ES-I3 (cell line): ENCODE data around the gene STK39.
"Not testable (repeated sequence)": the region's sequence is repeated elsewhere in the genome, so short reads cannot be mapped to it uniquely, and the experiment has no call there.

Experiments used
- H3K36me3 ChIP-seq: 2 replicates; pipeline ENCODE4 v1.6.1; 2013; ENCODE audit warnings: mild to moderate bottlenecking, low read length, control low read depth, moderate library complexity; ENCODE audit not compliant: insufficient read depth
- H3K4me1 ChIP-seq: 2 replicates; pipeline ENCODE4 v1.6.1; 2013; ENCODE audit warnings: mild to moderate bottlenecking, control low read depth, low read length; ENCODE audit not compliant: insufficient read depth
- H3K9ac ChIP-seq: 2 replicates; pipeline ENCODE4 v1.6.1; 2013; ENCODE audit warnings: low read depth, mild to moderate bottlenecking, low read length, moderate library complexity
- H3K9me3 ChIP-seq: 2 replicates; pipeline ENCODE4 v1.6.1; 2013; ENCODE audit warnings: mild to moderate bottlenecking, low read length, moderate library complexity; ENCODE audit not compliant: control insufficient read depth, insufficient read depth

The STK39 gene

DNA sequence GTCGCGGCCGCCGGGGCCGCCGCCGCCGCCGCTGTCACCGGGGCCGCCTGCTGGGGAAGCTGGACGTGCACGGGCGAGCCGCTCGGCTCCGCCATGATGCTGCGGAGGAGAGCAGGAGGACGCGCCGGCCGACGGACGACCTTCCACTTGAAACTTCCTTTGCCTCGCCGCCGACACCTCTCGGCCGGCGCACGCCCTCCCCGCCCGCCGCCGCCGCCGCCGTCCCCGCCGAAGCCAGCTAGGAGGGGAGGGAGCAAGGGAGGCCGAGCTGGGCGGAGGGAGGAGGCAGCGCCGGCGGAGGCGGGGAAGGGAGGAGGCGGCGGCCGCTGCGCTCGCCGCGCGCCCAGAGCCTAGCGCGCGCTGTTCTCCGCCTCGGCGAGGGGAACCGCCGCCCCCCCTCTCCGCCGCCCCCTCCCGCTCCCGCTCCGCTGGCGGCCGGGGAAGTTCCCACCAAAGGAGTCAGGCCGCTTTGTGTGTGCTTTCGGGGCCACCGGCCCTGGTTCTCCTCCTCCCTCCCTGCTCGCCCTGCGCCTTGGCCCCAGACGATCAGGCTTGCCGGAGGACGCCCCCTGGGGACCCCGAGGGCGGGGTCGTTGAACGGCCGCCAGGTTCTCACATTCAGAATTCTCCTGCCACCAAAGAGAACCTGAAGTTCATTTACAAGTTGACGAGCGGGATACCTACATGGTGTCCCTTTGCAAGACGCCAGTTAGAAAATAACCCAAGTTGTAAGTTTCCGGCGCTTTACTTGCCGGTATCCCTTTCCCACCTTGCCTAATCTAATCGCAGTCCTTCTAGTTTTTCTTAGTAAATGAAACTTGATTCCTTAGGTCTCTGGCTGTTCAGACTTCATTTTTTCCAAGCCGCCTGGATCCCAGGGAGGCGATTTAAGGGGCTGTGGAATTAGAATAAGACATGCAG lies at the start of gene STK39:
Gene STK39, minus strand, starts transcription at position 255 of the 921 bp plus-strand sequence. Its CDS starts 160 bp downstream, at position 95.
- H3K9me3 ChIP-seq: no peaks in the 10 kb centered on the region
- H3K4me1 ChIP-seq: peaks cover 8% of the 10 kb centered on the region; the same call in 1 of the 2 replicates
- peak within 1 kb of the TSS; percentile 80 for H3K9ac ChIP-seq
- H3K36me3 ChIP-seq: no peaks in the 10 kb centered on the region

- H3K36me3 ChIP-seq: no peaks in the 10 kb centered on the region
- no peak overlapping the region for H3K9ac ChIP-seq
- no peaks in the 10 kb centered on the region for H3K9me3 ChIP-seq
- no peaks in the 10 kb centered on the region for H3K4me1 ChIP-seq
Observed at GRCh38 chr2:168295051-168295450, 47.7 kb upstream of the STK39 start.

DNA sequence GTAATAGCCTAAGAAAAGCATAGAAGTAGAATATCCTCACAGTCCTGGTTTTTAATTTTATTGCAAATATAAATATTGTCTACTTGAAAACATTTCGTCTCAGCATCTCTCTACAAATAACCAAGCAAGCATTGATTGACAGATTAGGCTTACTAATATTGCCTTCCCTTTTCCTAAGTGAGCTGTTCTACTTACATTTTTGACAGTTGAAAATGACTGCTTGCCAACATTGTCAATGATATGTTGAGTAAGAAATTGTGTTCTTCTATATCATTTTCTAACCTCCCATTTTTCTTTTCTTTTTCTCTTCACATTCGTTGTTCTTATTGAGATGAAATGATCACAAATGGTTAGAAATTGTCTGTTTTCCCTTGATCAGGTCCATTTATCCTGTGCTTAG lies 47.0 kb upstream of the STK39 start:
- Histone ChIP-seq H3K9ac (no peak overlapping the region), H3K9me3 (no peaks in the 10 kb centered on the region)

GRCh38 chr2:168293766-168294165 lies 46.4 kb upstream of the STK39 start:
- no peak overlapping the region for H3K9ac ChIP-seq
- H3K4me1 ChIP-seq: no peaks in the 10 kb centered on the region
- H3K36me3 ChIP-seq: no peaks in the 10 kb centered on the region
- H3K9me3 ChIP-seq: no peaks in the 10 kb centered on the region

More for the DNA sequence above, 47.0 kb upstream of the STK39 start:
- Histone ChIP-seq H3K4me1 (no peaks in the 10 kb centered on the region), H3K36me3 (no peaks in the 10 kb centered on the region)

DNA sequence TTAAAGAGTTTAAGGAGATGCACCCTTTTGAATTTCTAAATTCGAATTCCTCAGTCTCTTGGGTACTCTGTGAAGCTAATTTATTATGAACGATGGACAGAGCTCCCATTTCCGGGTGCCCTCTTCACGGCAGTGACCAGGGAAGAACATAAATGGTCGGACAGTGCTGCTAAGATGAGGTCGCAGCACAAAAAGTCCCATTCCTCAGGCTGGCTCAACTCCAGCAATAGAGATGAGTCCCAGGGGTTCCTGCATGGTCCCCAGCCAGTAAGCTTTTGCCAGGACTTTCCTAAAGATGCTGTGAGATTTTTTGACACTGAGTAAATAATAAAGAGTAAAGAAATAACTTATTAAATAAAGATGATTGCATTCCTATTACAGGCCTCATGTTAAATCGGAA lies 43.0 kb upstream of the STK39 start:
- Histone ChIP-seq H3K4me1 (no peaks in the 10 kb centered on the region), H3K9ac (no peak overlapping the region), H3K9me3 (no peaks in the 10 kb centered on the region), H3K36me3 (no peaks in the 10 kb centered on the region)

DNA sequence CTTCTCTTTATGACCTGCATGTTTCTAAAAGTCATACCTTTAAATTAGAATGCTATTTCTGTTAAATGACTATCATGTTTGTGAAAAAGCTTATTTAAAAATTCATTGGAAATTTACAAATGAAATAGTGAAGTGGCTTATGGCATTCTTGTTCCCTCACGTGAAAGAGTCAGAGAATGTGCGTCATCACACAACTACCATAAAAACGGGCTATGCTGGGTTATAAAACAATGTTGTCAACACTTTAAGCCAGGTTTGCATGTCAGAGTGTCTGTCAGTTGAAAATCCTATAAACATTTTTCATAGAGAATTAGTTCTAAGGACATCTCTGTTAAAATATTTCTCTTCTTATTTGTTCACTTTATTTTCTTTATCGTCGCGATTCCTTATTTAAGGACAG lies 42.5 kb upstream of the STK39 start:
- no peaks in the 10 kb centered on the region for H3K36me3 ChIP-seq
- H3K9me3 ChIP-seq: no peaks in the 10 kb centered on the region
- no peaks in the 10 kb centered on the region for H3K4me1 ChIP-seq
- H3K9ac ChIP-seq: no peak overlapping the region

- Histone ChIP-seq H3K9ac (no peak overlapping the region), H3K36me3 (no peaks in the 10 kb centered on the region), H3K4me1 (no peaks in the 10 kb centered on the region), H3K9me3 (no peaks in the 10 kb centered on the region)
Observed at GRCh38 chr2:168286535-168286934, 39.1 kb upstream of the STK39 start.

GRCh38 chr2:168278424-168278888 lies 31.1 kb upstream of the STK39 start:
- Histone ChIP-seq H3K4me1 (no peaks in the 10 kb centered on the region), H3K9ac (no peak overlapping the region), H3K9me3 (no peaks in the 10 kb centered on the region), H3K36me3 (no peaks in the 10 kb centered on the region)

DNA sequence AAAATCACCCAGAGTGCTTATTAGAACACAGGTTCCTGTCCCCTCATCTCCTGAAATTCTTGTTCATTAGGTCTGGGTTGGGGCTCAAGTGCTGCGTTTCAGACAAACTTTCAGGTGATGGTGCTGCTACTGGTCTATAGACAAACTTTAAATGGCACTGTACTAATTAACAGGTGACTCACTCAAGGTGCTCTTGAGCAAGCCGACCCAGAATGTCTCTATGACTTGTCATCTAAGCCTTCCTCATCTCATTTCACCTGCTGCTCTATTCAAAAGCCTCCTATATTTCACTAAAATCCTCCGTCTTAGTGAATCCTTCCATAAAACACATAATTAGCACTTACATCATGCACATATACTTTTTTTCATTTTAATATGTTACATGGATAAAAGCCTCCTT lies 29.9 kb upstream of the STK39 start:
- no peaks in the 10 kb centered on the region for H3K36me3 ChIP-seq

DNA sequence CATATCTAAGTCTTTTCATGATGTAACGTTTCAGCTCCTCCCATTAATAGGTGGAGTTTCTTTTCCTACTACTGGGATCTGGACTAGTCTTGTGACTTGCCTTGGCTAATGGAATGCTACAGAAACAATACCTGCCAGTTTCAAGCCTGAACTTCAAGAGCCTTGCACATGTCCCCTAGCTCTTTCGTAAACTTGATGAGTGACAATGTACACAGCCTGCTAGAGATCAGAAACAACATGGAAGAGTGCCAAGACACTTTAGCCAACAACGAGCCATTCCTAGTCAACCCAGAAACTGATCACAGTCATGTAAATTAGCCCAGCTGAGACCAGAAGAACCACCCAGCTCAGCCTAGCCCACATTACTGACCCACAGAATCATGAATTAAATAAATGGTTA lies 24.8 kb upstream of the STK39 start:
- Histone ChIP-seq H3K4me1 (no peaks in the 10 kb centered on the region), H3K9ac (no peak overlapping the region), H3K36me3 (no peaks in the 10 kb centered on the region), H3K9me3 (no peaks in the 10 kb centered on the region)

More for the DNA sequence above, 29.9 kb upstream of the STK39 start:
- Histone ChIP-seq H3K9me3 (no peaks in the 10 kb centered on the region), H3K9ac (no peak overlapping the region), H3K4me1 (no peaks in the 10 kb centered on the region)

DNA sequence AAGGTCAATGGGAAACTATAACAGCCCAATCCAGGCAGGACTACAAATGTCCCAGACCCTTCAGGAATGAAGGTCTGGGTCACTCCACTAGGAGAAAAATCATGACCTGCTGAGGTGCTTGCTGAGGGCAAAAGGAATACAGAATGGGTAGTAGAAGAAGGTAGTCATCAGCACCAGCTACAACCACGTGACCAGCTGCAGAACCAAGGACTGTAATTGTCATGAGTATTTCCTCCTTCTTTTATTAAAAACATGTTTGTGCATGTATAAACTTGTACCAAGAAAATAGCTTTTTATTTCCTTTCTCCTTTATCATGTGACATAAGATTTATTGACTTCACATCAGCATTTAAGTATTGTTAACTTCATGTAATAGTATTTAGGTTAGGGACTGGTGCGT lies 15.5 kb upstream of the STK39 start:
- H3K36me3 ChIP-seq, H3K9me3 ChIP-seq, H3K4me1 ChIP-seq, H3K9ac ChIP-seq: not testable (repeated sequence)

- no peaks in the 10 kb centered on the region for H3K4me1 ChIP-seq
- no peaks in the 10 kb centered on the region for H3K9me3 ChIP-seq
- no peak overlapping the region for H3K9ac ChIP-seq
- H3K36me3 ChIP-seq: no peaks in the 10 kb centered on the region
Observed at GRCh38 chr2:168256448-168256847, 9.1 kb upstream of the STK39 start.

- Histone ChIP-seq H3K9me3 (no peaks in the 10 kb centered on the region), H3K4me1 (no peaks in the 10 kb centered on the region), H3K9ac (no peak overlapping the region), H3K36me3 (no peaks in the 10 kb centered on the region)
Observed at GRCh38 chr2:168255866-168256265, 8.5 kb upstream of the STK39 start.

DNA sequence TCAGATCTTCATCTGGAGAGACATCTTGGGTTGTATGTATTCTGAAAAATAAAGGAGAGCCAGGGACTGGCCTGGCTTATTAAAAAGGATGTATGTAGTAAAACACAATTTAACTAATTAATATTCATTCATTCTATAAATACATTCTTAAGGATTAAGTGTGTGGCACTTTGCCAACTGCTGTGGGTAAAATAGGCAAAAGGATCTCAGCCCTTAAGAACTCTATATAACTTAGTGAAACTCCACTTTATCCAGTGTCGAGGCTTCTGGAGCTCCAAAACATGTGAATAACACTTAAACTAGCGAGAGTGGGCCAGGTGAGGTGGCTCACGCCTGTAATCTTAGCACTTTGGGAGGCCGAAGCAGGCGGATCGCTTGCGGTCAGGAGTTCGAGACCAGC lies 7.7 kb upstream of the STK39 start:
- Histone ChIP-seq H3K9ac (no peak overlapping the region), H3K36me3 (no peaks in the 10 kb centered on the region), H3K9me3 (no peaks in the 10 kb centered on the region), H3K4me1 (no peaks in the 10 kb centered on the region)
